Measurements from ENCODE around the gene DMD.

Gene DMD

DNA sequence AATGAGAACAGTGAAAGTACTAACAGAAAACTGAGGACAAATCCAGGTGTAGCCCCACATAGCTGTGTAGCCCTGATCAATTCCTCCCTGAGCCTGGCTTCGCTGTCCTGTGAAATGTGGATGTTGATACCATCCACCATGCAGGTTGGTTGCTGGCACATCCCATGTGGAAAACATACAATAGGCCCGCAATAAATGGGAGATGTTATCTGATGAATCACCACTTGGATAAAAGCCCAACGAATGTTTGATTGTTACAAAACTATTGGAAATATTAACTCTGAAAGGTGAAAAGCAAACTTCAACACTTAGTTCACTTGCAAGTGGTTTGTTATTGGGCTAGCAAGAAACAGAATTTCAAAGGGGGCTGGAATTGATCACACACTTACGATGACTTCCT lies 1953.2 kb downstream of the DMD start:
- DNase-seq: no peak

DNA sequence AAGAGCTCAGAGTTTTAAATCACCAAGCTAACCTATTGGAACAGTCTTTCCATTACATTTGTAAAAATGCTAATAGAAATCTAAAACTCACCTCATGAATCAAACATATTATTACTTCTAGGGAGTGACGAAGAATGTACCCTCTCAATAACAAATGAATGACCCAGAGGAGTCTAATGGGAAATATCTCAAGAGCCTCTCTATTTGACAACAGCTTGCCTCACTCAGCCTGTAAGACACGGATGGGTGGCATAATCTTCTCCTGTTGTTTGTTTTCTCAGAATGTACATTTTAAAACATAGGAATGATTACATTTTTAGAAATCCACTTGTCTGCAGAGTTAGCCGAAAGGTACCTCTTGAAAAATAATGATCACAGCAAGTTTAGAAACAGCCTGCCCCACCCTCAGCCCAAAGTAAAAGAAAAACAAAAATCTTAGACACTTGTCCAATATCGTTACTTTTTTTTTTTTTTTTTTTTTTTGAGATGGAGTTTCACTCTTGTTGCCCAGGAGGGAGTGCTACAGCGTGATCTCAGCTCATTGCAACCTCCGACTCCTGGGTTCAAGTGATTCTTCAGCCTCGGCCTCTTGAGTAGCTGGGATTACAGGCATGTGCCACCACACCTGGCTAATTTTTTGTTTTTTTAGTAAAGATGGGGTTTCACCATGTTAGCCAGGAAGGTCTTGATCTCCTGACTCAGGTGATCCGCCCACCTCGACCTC lies 1955.9 kb downstream of the DMD start:
- DNase-seq: no peak

DNA sequence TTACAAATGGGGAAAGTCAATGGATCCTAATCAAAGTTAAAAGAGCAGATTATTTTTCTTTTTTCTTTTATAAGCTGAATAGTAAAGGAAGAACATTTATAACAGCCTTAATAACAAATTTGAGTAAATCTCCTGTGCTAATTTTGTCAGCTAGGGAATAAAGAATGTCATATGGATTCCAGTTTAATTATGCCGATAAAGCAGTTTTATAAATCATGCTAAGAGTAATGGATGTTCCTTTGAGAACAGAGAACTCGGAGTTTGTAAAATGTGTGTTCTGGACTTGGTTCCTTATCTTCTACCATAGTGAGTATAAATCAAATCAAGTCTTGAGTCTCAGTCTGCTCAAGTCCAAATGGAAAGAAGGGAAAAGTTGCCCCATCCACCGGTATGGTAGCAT lies 1959.2 kb downstream of the DMD start:
- DNase-seq: no peak

DNA sequence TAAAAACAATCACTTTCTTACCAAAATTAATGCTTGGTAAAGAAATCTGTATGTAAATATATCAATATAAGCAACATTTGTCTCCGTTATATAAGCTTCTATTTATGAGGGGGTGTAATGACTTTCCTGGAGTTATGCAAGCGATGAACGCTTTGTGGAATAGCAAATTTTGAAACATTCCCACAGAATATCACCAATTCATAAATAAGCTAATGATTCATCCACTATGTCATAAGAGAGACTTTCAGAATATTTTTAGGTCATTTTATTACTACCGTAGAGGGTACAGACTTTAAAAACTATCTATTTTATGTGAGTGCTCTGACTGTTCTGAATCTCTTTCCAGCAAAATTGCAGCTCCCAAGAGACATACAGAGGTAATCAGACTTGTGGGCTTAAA lies 1960.0 kb downstream of the DMD start:
- DNase-seq: no peak

DNA sequence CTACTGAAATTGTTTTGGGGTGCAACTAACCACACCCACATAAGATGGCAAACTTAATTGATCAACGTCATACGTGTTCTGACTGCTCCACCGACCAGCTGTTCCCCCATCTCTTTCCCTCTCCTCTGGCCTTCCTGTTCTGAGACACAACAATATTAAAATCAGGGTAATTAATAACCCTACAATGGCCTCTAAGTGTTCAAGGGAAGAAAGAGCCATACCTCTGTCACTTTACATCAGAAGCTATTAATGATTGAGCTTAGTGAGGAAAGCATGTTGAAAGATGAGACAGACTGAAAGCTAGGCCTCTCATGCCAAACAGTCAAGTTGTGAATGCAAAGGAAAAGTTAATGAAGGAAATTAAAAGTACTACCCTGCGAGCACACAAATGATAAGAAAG lies 1965.6 kb downstream of the DMD start:
- DNase-seq: no peak

DNA sequence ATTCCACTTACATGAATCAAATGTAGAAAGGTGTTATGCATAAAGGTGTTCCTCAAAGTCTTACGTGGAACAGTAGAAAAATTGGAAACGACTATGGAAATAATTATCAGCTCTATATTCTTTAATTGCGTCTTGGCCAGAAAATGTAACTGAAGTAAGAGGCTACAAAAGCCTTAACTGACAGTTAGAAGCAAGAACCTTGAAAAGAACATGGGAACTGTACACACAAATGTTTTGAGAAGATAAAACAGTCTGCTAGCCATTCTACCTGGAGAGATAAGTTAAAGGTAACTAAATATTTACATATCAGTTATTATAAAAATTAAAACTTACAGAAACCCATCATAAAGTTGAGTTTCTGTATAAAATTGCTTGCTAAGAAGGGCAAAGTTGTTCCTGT lies 1967.5 kb downstream of the DMD start:
- DNase-seq: no peak

DNA sequence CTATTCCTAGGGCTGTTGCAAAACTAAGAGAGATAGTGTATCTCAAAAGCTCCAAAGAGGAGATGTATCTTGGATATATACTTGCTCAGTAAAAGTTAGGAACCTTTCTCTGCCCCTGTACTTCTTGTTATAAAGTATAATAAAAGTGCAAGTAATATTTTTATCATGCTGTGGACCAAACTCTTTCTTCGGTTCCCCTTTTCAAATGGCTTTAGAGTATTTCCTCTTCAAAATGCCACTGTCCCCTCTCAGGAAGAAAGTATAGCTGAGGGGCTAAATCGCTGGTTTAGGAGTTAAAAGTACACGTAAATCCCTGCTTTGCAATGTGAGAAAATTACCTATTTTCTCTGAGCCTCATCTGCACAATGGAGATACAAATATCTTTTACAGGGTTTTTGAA lies 1970.4 kb downstream of the DMD start:
- DNase-seq: no peak

DNA sequence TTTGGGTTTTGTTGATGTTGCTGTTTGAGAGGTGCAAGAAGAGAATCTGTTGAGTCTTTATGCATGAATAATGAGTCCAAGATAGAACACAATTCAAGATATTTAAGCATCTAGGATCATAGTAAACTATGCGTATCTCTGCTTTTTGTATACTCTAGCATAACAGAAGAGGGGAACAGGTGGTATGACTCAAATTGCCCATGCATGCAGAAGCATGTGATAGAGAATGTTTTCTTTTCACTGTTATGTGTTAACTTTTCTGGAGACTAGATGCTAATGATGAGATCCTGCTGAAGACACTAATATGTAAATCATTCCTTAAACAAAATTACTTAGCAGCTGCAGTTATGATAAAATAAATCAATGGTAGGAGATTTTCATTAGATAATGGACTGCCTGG lies 1974.2 kb downstream of the DMD start:
- DNase-seq: no peak

DNA sequence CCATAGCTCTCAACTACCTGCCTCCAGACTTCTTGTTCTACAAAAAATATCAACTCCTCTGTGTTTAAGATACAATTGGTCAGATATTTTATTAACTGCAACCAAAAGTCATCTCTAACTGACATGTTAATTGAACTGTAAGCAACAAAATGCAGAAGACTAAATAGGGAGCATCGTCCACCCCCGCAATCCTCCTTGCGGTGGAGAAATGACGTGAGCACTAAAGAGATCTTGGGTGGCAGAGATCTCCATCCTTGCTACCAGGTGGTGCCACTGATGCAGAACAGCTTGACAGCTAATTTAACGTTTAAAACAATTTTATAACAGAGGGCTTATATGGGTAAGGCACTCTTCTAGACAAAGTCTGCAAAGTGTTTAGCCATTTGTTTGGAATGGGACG lies 1975.1 kb downstream of the DMD start:
- no peak for DNase-seq

DNA sequence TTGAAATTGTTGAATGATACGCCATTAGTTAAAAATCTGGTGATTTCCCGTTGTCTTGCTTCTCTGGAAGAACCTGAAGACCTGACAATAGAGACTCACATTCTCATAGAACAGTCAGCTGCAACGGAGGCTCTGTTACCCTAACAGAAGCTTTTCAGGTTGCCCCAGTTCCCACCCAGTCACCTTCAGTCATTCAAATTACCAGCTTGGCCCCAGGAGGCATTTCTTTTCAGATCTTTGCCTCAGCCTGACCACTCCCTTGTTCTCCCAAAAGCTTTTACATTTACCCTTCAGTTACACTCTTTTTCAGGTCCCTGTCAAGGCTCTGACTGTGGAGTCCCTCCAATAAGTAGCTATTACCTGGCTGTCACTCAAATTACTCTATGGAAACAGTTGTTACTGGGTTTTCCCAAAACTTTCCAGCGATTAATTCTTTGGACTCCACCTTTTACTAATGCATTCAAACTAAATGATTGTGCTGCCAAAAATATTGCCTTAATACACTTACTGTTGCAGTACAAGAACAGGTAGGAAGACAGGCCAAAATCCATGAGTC lies 1977.3 kb downstream of the DMD start:
- peak; percentile 58 for DNase-seq

DNA sequence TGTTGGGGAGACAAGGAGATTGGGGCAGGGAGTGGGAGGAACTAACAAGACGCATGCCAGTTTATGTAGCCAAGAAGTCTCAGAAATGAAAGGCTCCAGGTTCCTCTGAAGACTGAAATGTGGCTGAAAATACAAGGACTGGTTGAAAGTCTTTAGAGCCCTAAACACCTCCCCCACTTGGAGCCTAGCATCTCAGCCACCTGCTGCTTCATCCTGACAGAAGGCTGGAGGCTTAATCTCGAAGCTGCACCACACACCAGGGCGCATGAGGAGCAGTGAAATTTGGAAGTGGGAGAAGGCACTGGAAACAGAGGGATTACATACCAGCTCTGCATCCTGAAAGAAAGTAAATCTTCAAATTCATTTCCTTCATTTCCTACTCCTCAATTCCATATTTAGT lies 1978.8 kb downstream of the DMD start:
- no peak for DNase-seq

DNA sequence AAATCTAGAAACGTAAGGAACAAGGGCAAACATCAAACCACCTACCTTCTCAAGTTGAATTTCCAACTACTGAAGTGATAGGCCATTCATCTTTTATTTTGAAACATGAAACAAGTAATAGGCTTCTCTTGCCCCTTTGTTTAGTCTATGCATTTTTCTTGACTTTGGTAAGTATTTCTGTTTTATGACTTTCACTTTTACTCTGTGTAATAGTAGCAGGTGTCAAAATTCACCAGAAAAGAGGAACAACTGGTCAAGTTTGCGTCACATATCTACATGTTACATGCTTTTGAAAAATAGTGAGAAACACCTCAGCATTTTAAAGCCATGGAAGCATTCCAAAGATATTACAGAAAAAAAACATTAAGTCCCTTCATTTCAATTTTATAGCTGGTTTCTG lies 1982.4 kb downstream of the DMD start:
- no peak for DNase-seq

DNA sequence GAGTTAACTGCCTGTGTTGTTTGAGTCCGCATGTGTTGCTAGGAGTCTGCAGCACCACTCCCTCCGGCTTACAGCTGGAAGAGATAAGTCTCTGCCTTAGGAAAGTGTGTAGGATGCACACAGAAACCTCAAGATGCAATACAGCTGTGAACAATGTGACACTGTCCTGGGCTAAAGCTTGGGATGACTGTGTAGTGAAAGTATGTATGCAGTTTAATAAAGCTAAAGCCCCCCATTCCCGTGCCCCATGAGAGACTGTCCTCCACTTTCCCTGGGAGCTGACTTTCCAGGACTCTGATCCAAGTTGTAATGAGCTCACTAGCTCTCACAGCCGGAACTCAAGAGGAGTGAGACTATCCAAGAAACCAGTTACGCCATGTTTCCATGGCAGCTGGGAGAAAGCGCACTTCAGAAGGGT lies 1982.9 kb downstream of the DMD start:
- DNase-seq: no peak

DNA sequence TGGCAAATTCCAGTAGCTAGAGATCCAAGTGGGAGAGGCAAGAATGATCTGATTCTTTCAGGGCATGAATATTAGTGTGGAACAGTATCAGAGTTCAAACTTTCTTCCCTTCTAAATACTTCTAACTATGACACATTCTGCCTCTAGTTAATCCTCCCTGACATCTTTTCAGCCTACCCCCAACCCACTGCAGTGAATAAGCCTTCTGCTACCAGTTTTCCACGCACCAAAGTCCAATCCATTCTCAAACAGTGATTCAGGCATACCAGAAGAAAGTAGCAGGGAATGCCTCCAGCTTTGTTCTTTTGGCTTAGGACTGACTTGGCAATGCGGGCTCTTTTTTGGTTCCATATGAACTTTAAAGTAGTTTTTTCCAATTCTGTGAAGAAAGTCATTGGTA lies 1984.1 kb downstream of the DMD start:
- no peak for DNase-seq

DNA sequence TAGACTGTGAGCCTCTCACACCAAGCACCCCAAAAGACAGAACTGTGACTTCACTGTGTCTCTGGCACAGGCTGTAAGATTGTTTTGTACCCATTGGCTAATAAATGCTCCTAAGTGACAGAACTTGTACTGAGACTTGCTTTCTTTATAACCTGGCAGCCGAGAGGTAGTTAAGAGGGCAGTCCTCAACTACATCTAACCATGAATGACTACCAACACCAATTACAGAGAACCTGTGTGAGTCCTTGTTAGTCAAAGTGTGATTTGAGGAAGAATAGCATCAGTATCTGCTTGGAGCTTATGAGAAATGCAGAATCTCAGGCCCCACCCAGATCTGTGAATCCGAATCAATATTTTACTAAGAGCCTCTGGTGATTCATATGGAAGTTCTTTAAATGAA lies 1985.5 kb downstream of the DMD start:
- no peak for DNase-seq

DNA sequence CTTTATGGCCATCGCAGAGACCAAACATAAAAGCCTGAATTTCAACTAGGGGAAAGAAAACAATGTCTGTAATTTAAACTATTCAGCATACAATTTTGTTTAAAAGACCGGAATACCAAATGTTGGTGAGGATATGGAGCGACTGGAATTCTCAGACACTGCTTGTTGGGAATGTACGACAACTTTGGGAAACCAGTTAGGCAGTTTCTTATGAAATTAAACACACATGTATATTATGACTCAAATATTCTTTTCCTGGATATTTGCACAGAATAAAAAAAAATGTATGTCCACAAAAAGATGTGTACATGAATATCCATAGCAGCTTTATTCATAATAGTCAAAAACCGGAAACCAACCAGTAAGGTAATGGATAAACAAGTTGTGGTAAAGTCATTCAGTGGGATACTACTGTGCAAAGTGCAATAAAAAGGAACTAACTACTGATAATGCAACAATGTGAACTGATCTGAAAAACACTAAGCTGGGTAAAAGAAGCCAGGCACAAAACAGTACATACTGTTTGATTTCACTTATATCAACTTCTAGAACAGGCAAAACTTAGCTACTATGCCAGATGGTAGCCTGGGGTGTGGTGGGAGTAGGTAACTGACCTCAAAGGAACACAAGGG lies 1986.9 kb downstream of the DMD start:
- no peak for DNase-seq

DNA sequence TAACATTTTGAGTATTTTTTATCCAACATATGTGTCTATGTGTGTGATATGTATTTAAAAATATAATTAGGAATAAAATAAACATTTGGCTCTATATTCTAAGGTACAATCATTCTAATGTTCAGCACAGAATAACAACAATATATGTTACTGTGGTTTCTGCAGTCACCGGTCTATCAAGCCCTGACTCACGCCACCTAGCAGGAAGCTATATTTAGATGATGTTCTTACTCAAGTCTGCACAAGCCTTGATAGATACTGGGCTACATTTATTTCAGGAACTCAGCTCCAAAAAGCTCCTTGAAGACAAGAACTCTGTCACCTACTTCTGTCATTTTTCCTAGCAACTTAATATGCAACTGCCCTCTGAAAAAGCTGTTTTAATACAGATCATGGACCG lies 1987.5 kb downstream of the DMD start:
- no peak for DNase-seq

DNA sequence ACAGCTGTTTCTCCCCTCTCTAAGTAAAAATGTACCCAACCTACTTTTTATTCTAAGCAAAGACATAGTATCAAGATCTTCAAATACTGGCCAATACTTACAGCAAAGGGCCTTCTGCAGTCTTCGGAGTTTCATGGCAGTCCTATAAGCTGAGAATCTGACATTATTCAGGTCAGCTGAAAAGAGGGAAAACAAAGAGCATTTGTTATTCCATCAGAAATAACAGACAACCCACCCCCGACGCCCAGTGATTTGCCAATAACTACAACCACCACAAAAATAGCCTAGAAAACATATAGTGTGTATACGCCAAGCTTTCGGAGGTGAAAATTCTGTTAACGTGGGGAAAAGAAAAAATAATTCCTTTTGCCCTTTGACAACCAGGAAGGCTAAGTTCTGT lies 1988.4 kb downstream of the DMD start:
- DNase-seq: no peak

DNA sequence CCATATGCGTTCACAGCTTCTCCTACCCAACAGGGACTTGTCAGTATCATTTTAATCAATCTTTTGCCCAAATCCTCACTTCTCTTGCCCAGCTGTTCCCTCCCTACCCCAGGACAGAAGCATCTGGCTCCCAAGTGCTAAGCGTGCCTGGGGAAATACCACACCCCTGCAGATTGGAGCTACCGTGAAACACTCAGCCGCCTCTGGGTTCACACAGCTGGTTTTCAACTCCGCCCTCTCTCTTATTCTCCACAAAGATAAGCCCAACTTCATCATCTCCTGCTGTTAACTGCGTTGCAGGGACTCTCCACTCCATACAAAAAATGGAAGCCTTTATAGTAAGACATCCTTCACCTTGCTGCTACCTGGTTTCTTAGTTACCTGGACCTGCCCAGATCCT lies 1992.2 kb downstream of the DMD start:
- DNase-seq: no peak

DNA sequence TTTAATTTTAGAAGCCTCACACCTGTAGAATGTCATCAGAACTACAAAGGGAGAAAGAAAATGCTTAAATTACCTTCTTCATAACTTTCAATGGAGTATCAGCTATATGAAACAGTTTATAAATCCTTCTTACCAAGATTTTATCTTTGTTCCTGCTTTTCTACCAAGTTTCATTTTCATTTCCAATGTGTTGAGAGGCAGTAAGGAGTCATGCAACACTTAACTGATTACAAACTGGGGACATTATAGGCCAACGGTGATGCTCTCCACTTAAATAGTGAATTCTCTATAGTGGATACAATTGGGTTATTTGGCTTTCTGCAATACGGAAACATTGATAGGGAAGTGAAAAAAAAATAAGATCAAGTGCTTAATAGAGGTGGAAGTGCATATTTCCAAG lies 1994.3 kb downstream of the DMD start:
- no peak for DNase-seq

DNA sequence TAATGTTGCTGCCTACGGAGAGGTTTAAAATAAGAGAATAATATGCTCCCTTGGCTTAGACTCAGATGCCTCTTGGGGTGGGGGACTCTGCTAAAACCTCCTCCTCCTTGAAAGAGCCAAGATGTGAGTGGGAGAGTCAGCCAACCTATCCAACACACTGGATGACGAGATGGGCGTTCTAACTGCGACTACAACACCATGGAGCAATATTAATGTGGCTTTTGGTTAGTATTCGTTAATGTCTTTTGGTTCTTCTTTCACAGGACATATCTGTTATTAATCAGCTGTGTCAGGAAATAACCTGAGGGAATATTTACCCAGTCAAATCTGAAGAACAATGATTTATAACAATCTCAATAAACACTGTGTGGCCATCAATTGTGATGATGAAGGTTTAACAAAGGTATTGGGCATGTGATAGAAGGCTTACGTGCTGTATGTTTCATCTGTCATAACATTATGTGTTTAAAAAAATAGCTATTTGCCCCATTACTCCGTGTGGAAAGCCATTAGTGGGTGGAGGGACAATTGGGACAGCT lies 1996.0 kb downstream of the DMD start:
- DNase-seq: no peak

DNA sequence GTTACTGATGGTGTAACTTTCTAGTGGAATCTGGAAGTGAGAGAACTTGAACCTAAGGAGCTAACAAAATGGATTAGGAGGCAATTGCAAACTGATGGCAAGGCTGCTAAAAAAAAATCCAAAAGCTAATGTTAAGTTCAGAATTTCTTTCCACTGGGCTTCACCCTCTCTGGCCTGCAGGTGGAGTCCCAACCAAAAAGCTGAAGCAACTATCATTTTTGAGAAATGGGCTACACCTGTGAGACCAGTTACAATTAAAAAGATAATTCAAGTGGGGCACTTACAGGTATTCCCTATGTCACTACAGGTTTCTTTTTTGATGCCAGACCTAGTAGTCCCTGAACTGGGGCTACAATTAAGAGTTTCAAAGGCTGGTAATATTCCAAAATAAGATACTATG lies 1997.4 kb downstream of the DMD start:
- DNase-seq: no peak

DNA sequence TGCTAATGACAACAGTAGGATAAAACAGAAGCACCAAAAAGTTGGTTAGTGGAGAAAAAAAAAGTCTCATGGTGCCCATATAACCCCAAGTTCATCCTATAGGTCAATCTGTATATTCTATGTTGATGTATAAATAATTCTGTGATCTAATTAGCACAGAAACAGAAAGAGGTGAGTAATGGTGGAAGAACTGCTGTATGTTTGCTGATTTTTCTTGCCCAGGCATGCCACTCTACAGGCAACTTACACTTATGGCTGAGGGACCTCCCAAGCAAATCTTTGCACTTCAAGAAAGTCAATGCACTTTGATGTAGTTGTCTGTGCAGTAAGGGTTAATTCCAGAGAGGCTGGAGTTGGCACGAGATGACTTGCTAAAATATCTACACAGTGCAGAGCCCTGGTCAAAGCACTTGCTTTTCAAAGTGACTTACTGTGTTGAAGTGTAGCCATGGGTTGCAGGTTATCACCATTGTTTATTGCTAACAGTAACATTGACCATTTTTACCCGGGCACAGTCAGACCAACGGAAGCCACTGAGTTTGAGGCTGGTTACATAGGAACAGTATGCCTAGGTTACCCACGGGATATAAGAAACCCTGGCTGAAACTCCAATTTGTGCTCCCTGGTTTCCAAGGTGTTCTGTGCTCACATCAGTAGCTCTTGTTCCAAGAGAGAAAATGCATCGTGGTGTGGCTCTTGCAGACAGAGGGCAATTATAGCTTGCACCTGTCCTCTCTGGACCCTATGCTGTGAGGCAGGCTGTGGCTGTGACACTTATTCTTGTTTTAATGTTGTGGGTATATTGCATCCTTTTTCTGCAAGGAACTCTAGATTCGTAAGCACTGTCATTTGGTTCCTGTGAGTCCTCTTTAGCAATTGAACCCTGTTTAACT lies 1998.2 kb downstream of the DMD start:
- DNase-seq: no peak
